Upper lobe of left lung (tissue), 4 donors: ENCODE measurements around the gene PRKCZ.

ENCODE experiments used
- CTCF ChIP-seq, 6 experiments: fragments of 450-650 bp in 4 of 6; fragments of 200-600 bp in 2 of 6; sonication (generic) in 2 of 6; IDR thresholded peaks; one replicate each; pipeline ENCODE4 v1.5.1; 2016 to 2019; ENCODE audit warnings: antibody characterized with exemption in 6 of 6
- EP300 ChIP-seq, 4 donors: sonication (generic); formaldehyde crosslinking; IDR thresholded peaks; one replicate each; pipeline ENCODE4 v1.5.1; 2017; ENCODE audit warnings: antibody characterized with exemption in 4 of 4, control low read depth in 2 of 4
- POLR2AphosphoS5 ChIP-seq, 2 donors: sonication (generic); formaldehyde crosslinking; IDR thresholded peaks; one replicate each; pipeline ENCODE4 v1.5.1; 2017; ENCODE audit warnings: antibody characterized with exemption in 2 of 2

GRCh38 chr1:2115008-2115641, 64.9 kb downstream of the PRKCZ start:
- TF ChIP-seq EP300 (IDR thresholded peaks at IDR 0.05) = no peak
- no peak for TF ChIP-seq CTCF (IDR thresholded peaks at IDR 0.05)
- no peak for TF ChIP-seq POLR2AphosphoS5 (IDR thresholded peaks at IDR 0.05)
